Measurements from ENCODE around the gene GPR26. TPM values are rescaled to one million over a fixed set of nuclear protein-coding genes. Genes with fewer than 3 reads are reported as not detected.

The GPR26 gene
- total and polyA plus RNA-seq, 2 of the 4 experiments (the other 2 are of a cell fraction) = not detected

- Histone ChIP-seq H4K20me1 (ENCODE audit: insufficient read depth, low read length) (no peaks in the 10 kb centered on the region), H2AK9ac (replicated peaks; ENCODE audit: low read depth, low read length, poor library complexity) (no peak overlapping the region), H3K4ac (ENCODE audit: low read depth, low read length) (no peak overlapping the region), H4K8ac (ENCODE audit: low read depth in 2 of 2, low read length in 2 of 2) (no peak overlapping the region), H3K9me3 (ENCODE audit: control insufficient read depth, insufficient read depth, low read length) (peaks cover 24% of the 10 kb centered on the region), H3K56ac (ENCODE audit: extremely low read depth, insufficient read depth, low read length) (no peak overlapping the region), H2BK5ac (ENCODE audit: low read depth, low read length, poor library complexity, severe bottlenecking) (no peak overlapping the region), H2BK120ac (ENCODE audit: low read depth, low read length) (no peak overlapping the region), H3K23ac (ENCODE audit: low read depth, low read length) (no peak overlapping the region), H2AK5ac (ENCODE audit: low read depth, low read length) (no peak overlapping the region), H4K91ac (ENCODE audit: insufficient read depth, low read depth, low read length) (no peak overlapping the region), H2BK20ac (ENCODE audit: low read depth, low read length) (no peak overlapping the region), H2AFZ (replicated peaks; ENCODE audit: low read length, poor library complexity) (no peak overlapping the region), H3K79me1 (ENCODE audit: low read depth in 1 of 2, low read length in 2 of 2) (no peaks in the 10 kb centered on the region), H4K5ac (ENCODE audit: low read depth, low read length) (no peak overlapping the region), H3K27ac (ENCODE audit: insufficient read depth, low read length) (no peak overlapping the region), H3K27me3 (ENCODE audit: control insufficient read depth, insufficient read depth, low read length) (no peaks in the 10 kb centered on the region), H3K4me3 (ENCODE audit: insufficient read depth, low read depth, low read length) (no peak overlapping the region), H3K18ac (ENCODE audit: low read depth, low read length) (no peak overlapping the region), H3K9me1 (ENCODE audit: insufficient read depth, low read length) (no peaks in the 10 kb centered on the region), H3K4me1 (ENCODE audit: control insufficient read depth, insufficient read depth, low read length) (no peaks in the 10 kb centered on the region), H3K36me3 (ENCODE audit: control insufficient read depth, insufficient read depth, low read length) (no peaks in the 10 kb centered on the region), H3K4me2 (ENCODE audit: low read depth, low read length) (no peak overlapping the region), H3K9ac (ENCODE audit: low read depth, low read length) (no peak overlapping the region), H3K14ac (replicated peaks; ENCODE audit: low read depth, low read length) (no peak overlapping the region), H2BK15ac (ENCODE audit: low read depth, low read length) (no peak overlapping the region)
- TF ChIP-seq CEBPB (IDR thresholded peaks at IDR 0.05; ENCODE audit: low read depth, low read length) = no peak
- TF ChIP-seq POLR2A (IDR thresholded peaks at IDR 0.05; ENCODE audit: low read depth, low read length) = no peak
- TF ChIP-seq ELK1 (IDR thresholded peaks at IDR 0.05; ENCODE audit: borderline replicate concordance, low read depth, low read length) = no peak
- no peak for TF ChIP-seq FOS (IDR thresholded peaks at IDR 0.05; ENCODE audit: low read depth, low read length)
- no peak for TF ChIP-seq MXI1 (IDR thresholded peaks at IDR 0.05; ENCODE audit: borderline replicate concordance, low read depth, low read length)
- no peak for TF ChIP-seq RAD21 (IDR thresholded peaks at IDR 0.05; ENCODE audit: low read length)
- TF ChIP-seq CTCF (conservative IDR thresholded peaks at IDR 0.05; ENCODE audit: low read depth, low read length) = no peak
- no peak for TF ChIP-seq USF2 (IDR thresholded peaks at IDR 0.05; ENCODE audit: low read depth, low read length)
- no peak for TF ChIP-seq MAZ (IDR thresholded peaks at IDR 0.05; ENCODE audit: borderline replicate concordance, low read depth, low read length)
- TF ChIP-seq MAFK (IDR thresholded peaks at IDR 0.05; ENCODE audit: low read depth, low read length) = no peak
- no peak for TF ChIP-seq NFE2L2 (IDR thresholded peaks at IDR 0.05; ENCODE audit: low read depth, low read length)
- no peak for TF ChIP-seq RCOR1 (IDR thresholded peaks at IDR 0.05; ENCODE audit: insufficient replicate concordance, low read length)
- TF ChIP-seq CHD1 (IDR thresholded peaks at IDR 0.05; ENCODE audit: low read depth, low read length) = no peak
- no peak for TF ChIP-seq SMC3 (IDR thresholded peaks at IDR 0.05; ENCODE audit: low read depth, low read length)
- TF ChIP-seq RFX5 (IDR thresholded peaks at IDR 0.05; ENCODE audit: low read depth, low read length) = no peak
- TF ChIP-seq BHLHE40 (IDR thresholded peaks at IDR 0.05; ENCODE audit: low read depth, low read length) = no peak
- in situ Hi-C loops (cut with MboI; ENCODE audit: low sequenced_read_pairs) = no loop called here
- intact Hi-C loops (cut with micrococcal nuclease) = no loop called here
- ChIA-PET POLR2A (ENCODE audit: unreplicated experiment) (no interaction called here), CTCF (no interaction called here)
- DNase-seq (no peak), ATAC-seq (ENCODE audit: low read depth) (no peak)
- BruUV-seq (replicated peaks) = no TSS peak
- dilution Hi-C loops (cut with HindIII; ENCODE audit: low sequenced_read_pairs, unreplicated experiment) = no loop called here
- WGBS, 2 experiments (ENCODE audit: extremely low coverage in 2 of 2, insufficient read length in 1 of 2) = no CpG with 5 or more reads among the region's 2 CpGs
These were observed 42.1 kb upstream of the GPR26 start for GRCh38 chr10:123624086-123624485.

All from IMR-90 (cell line).